Heart right ventricle (tissue), 16 donors: ENCODE results near the gene GALNTL6. TPM values are rescaled to one million over a fixed set of nuclear protein-coding genes. Genes with fewer than 3 reads are reported as not detected.
"Not testable (repeated sequence)": the region's sequence is repeated elsewhere in the genome, so short reads cannot be mapped to it uniquely, and the experiment has no call there.

Experiments
- ATAC-seq, 8 donors: fragments of 200-7000 bp; cut with Tn5 transposase; one replicate each; pipeline ENCODE4 v1.9.1; 2020; ENCODE audit warnings: mild to moderate bottlenecking in 8 of 8, moderate library complexity in 8 of 8, moderate number of reproducible peaks in 1 of 8
- DNase-seq, 2 donors: peaks; one replicate each; pipeline ENCODE4 v3.0.0-alpha.2; 2020
- H3K27ac ChIP-seq, 10 donors: fragments of 200-600 bp; sonication (generic) in 2 of 10; one replicate each; pipeline versions ENCODE4 v1.5.0 to v1.8.0; 2020 to 2022; ENCODE audit warnings: mild to moderate bottlenecking in 3 of 10
- H3K27me3 ChIP-seq, 7 donors: fragments of 200-600 bp; one replicate each; pipeline ENCODE4 v1.8.0; 2021 to 2022; ENCODE audit warnings: mild to moderate bottlenecking in 2 of 7
- H3K36me3 ChIP-seq, 9 donors: fragments of 200-600 bp; sonication (generic) in 1 of 9; one replicate each; pipeline versions ENCODE4 v1.5.0 to v1.8.0; 2020 to 2022; ENCODE audit warnings: mild to moderate bottlenecking in 2 of 9
- H3K4me1 ChIP-seq, 9 donors: fragments of 200-600 bp; sonication (generic) in 1 of 9; one replicate each; pipeline versions ENCODE4 v1.5.0 to v1.8.0; 2020 to 2022; ENCODE audit warnings: mild to moderate bottlenecking in 4 of 9
- H3K4me3 ChIP-seq, 10 donors: fragments of 200-600 bp; sonication (generic) in 2 of 10; one replicate each; pipeline versions ENCODE4 v1.5.0 to v1.8.0; 2020 to 2022; ENCODE audit warnings: mild to moderate bottlenecking in 7 of 10, moderate library complexity in 2 of 10
- H3K9me3 ChIP-seq, 11 donors: fragments of 200-600 bp in 10 of 11; sonication (generic) in 2 of 11; one replicate each; pipeline versions ENCODE4 v1.5.0 to v1.8.0; 2013 to 2022; ENCODE audit warnings: mild to moderate bottlenecking in 2 of 11, control low read depth in 1 of 11, moderate library complexity in 1 of 11
- WGBS, 2 donors: extraction: QIAGEN DNeasy Blood & Tissue Kit; methylation state at CpG; one replicate each; pipeline ENCODE4 v1.1.7; 2013; ENCODE audit warnings: inconsistent platforms in 1 of 2; 5-methylcytosine and 5-hydroxymethylcytosine counted together
- intact Hi-C, 10 donors: fragments of 100-400 bp; cut with DNase I; formaldehyde crosslinking; loops; one replicate each; pipeline versions ENCODE4 v1.11.1 to v1.14.2; 2022
- polyA plus RNA-seq, 2 donors: library from polyadenylated mRNA; stranded (reverse); fragments of 200-250 nt; gene quantifications; one replicate each; pipeline ENCODE4 v1.2.3, GENCODE V29; 2013
- total RNA-seq, 10 donors: library from RNA; stranded (reverse); fragmentation: NEBNext Ultra II Directional in 3 of 10; extraction: Animal tissue kit (Norgen Biotek cat#: 25700) in 3 of 10; gene quantifications; one replicate each; pipeline versions ENCODE4 v1.2.1 to v1.2.4, GENCODE V29; 2021 to 2023
- TF ChIP-seq, protein P1 (sequence below), 9 donors: fragments of 200-600 bp; sonication (generic) in 2 of 9; IDR thresholded peaks; one replicate each; pipeline versions ENCODE4 v1.5.0 to v1.8.0; 2021 to 2022; ENCODE audit warnings: antibody characterized with exemption in 9 of 9, mild to moderate bottlenecking in 5 of 9, moderate library complexity in 1 of 9
- donor health status: Arrhythmogenic right ventricular cardiomyopathy.
- donor health status: ischemic (EF 13 %, LVEDD 7.1; RV severe dilation, severe dysfunction).
- donor health status: healthy with polysubstance abuse.
- donor health status: DM: no; HTN: yes; CAD: no.
- donor health status: DM: no; HTN: no; CAD: no.
- donor health status: ischemic (EF 25% LVEDD 6.9; RV normal size, moderate dysfunction).
- donor health status: ischemic (EF 25% LVEDD 5.7; RV mildly dilated, moderate dysfunction).
- donor health status: healthy.
- donor health status: DM: yes; HTN: yes; CAD: no.
- donor health status: Ischemic cardiomyopathy.
- donor health status: ischemic (EF 35%, LVEDD 5.7; RV mildly dilated, moderate dysfunction).
- donor health status: nonischemic (EF 11% LVEDD 7.7; RV severe dilation, severe dysfunction).
- donor health status: DM: yes; HTN: yes; CAD: no.
- donor health status: PGD.
- donor health status: ischemic (EF 29% LVEDD 5.4; RV normal size, mild dysfunction).
- donor health status: nonischemic (EF 23%, LVEDD 6.1; RV moderate dilation, normal function).

The GALNTL6 gene
- total and polyA plus RNA-seq, 12 donors, result 0.14 to 2.6 (median 0.49) TPM; not detected in 6

DNA sequence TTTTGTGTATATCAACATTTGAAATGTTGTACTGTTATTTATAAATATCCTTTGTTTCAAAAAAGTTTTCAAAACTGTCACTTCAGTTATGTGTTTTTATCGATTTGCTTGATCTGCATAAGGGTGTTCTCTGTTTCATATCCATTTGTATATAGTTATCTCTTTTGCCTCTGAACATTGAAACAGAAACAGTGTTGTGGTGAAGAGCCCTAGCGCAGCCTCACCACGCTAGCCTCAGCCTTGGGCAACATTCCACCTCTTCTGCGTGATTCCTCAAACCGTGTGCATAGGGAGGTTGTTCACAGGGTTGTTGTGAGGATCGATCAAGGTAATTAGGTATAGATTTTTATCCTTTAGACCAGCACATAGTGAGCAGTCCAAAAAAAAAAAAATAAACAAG, 1068.4 kb downstream of the GALNTL6 start:
- DNase-seq (no peak), ATAC-seq (no peak)
- intact Hi-C loops, result no loop called here
- no peaks in the 10 kb centered on the region for H3K36me3 ChIP-seq
- TF ChIP-seq, protein P1, sequence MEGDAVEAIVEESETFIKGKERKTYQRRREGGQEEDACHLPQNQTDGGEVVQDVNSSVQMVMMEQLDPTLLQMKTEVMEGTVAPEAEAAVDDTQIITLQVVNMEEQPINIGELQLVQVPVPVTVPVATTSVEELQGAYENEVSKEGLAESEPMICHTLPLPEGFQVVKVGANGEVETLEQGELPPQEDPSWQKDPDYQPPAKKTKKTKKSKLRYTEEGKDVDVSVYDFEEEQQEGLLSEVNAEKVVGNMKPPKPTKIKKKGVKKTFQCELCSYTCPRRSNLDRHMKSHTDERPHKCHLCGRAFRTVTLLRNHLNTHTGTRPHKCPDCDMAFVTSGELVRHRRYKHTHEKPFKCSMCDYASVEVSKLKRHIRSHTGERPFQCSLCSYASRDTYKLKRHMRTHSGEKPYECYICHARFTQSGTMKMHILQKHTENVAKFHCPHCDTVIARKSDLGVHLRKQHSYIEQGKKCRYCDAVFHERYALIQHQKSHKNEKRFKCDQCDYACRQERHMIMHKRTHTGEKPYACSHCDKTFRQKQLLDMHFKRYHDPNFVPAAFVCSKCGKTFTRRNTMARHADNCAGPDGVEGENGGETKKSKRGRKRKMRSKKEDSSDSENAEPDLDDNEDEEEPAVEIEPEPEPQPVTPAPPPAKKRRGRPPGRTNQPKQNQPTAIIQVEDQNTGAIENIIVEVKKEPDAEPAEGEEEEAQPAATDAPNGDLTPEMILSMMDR (IDR thresholded peaks at IDR 0.05), result no peak
- H3K27me3 ChIP-seq, result no peaks in the 10 kb centered on the region
- H3K4me1 ChIP-seq, result no peaks in the 10 kb centered on the region
- no peak overlapping the region for H3K27ac ChIP-seq
- H3K4me3 ChIP-seq, result no peak overlapping the region
- H3K9me3 ChIP-seq, result peaks cover 0 to 28% (median 3%) of the 10 kb centered on the region in 11 donors
- WGBS, 2 donors, result 85 to 90% methylated on average over 6 of the region's 6 CpGs

GRCh38 chr4:172887358-172887757, 1074.2 kb downstream of the GALNTL6 start:
- H3K27ac ChIP-seq, ATAC-seq, H3K36me3 ChIP-seq, DNase-seq, H3K4me3 ChIP-seq, H3K4me1 ChIP-seq, intact Hi-C loops, H3K27me3 ChIP-seq: not testable (repeated sequence)
- H3K9me3 ChIP-seq, result peaks cover 0 to 50% (median 0%) of the 10 kb centered on the region in 11 donors
- WGBS, 2 donors, result 97% methylated on average over 3 of the region's 3 CpGs

DNA sequence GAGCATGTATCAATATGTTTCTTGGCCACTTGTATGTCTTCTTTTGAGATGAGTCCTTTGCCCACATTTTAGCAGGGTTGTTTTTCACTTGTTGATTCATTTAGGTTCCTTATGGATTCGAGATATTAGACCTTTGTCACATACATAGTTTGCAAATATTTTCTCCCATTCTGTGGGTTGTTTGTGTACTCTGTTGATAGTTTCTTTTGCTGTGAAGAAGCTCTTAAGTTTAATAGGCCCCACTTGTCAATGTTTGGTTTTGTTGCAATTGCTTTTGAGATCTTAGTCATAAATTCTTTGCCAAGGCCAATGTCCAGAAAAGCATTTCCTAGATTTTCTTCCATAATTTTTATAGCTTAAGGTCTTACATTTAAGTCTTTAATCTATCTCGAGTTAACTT, 1074.8 kb downstream of the GALNTL6 start:
- Histone ChIP-seq H3K27me3 (no peaks in the 10 kb centered on the region), H3K9me3 (peaks cover 0 to 51% (median 0%) of the 10 kb centered on the region in 11 donors), H3K4me1 (no peaks in the 10 kb centered on the region), H3K27ac (no peak overlapping the region), H3K4me3 (no peak overlapping the region), H3K36me3 (no peaks in the 10 kb centered on the region)
- intact Hi-C loops, result no loop called here
- no peak for ATAC-seq
- DNase-seq, result no peak
- 62 to 71% methylated on average over 2 of the region's 2 CpGs for WGBS, 2 donors
- TF ChIP-seq, protein P1 (IDR thresholded peaks at IDR 0.05), result no peak

DNA sequence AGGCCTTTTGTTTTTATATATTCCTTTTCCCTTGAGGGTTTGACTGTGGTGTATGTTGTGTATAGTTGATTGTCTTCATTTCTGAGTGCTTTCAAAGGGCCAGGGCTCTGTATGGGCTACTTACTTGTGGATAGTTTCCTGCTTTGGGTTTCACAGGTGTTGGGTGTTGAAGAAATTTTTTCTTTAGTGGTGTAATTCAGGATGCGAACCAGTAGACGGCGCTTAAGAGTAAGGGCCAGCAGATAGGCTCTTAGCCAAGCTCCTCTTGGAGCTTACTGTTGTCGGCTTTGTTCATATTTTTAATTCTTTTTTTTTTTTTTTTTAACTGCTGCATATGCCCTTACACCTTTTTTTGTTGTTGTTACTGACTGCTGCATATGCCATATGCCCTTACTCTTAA, 1079.1 kb downstream of the GALNTL6 start:
- intact Hi-C loops, result no loop called here
- Histone ChIP-seq H3K27me3 (no peaks in the 10 kb centered on the region), H3K27ac (no peak overlapping the region), H3K4me3 (no peak overlapping the region), H3K9me3 (peaks cover 0 to 66% (median 10%) of the 10 kb centered on the region in 11 donors), H3K36me3 (no peaks in the 10 kb centered on the region), H3K4me1 (no peaks in the 10 kb centered on the region)
- DNase-seq (no peak), ATAC-seq (no peak)
- 22 to 30% methylated on average over 4 of the region's 4 CpGs for WGBS, 2 donors
- TF ChIP-seq, protein P1 (IDR thresholded peaks at IDR 0.05), result peak in 2 of 9 donors; percentile 9 to 28

GRCh38 chr4:172895699-172896098, 1082.5 kb downstream of the GALNTL6 start:
- no peak overlapping the region for H3K4me3 ChIP-seq
- H3K4me1 ChIP-seq, result no peaks in the 10 kb centered on the region
- H3K36me3 ChIP-seq, result no peaks in the 10 kb centered on the region
- DNase-seq, result no peak
- no peaks in the 10 kb centered on the region for H3K27me3 ChIP-seq
- TF ChIP-seq, protein P1 (IDR thresholded peaks at IDR 0.05), result no peak
- H3K27ac ChIP-seq, result no peak overlapping the region
- no peak for ATAC-seq
- peaks cover 0 to 58% (median 10%) of the 10 kb centered on the region in 11 donors for H3K9me3 ChIP-seq
- WGBS, 2 donors, result 85 to 90% methylated on average over 3 of the region's 3 CpGs
- intact Hi-C loops, result no loop called here
